GM11168 (cell line): Measurements from ENCODE around the gene LRRC45.

ENCODE experiments used
- in situ Hi-C: fragments of 300-500 bp; cut with MboI; formaldehyde crosslinking; loops from one replicate; pipeline ENCODE4 v1.12.0; 2022; ENCODE audit warnings: low sequenced_read_pairs; ENCODE audit not compliant: unreplicated experiment

The LRRC45 gene

GRCh38 chr17:82017612-82018151 is 5.4 kb upstream of the LRRC45 start:
- in situ Hi-C loops: no loop called here

GRCh38 chr17:82018152-82018988 is 4.7 kb upstream of the LRRC45 start:
- in situ Hi-C loops: no loop called here

GRCh38 chr17:82018989-82019689 is 4.0 kb upstream of the LRRC45 start:
- in situ Hi-C loops: no loop called here

DNA sequence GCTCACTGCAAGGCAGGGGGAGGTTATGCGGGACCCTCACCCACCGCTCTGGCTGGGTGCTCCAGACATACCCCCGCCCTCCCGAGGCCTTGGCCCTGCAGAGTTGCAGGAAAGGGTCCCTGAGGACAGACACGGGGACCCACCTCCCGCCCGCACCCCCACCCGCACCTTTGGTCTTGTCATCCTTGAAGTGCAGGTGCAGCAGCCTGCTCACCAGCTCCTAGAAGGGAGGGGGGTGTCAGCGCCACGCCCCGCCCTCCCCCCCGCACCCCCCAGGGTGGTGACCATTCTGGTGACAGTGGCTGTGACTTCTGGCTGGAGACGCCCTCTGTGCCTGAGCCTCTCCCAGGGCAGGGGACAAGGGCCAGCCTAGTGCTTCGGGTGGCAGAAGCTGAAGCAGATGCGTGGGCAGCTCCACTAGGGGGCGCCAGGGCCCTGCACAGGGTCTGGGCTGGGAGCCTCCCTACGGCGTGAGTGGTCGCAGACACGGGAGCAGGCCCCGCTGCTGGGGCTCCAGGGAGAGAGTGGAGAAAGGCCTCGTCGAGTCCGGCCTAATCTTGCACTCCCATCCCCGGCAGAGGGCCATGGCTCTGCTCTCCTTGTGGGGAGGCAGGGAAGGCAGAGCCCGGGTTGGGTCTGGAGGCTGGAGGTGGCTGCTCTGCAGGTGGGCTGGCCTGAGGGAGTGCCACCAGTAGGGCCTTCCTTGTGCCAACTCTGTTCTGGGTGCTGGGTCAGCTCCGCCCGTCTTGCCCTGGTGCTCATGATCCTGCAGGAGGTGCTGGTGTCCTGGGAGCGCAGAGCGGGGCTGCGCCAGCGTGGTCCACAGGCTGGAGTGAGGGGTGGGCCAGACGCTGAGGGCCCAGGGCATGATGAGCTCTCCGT is 3.2 kb upstream of the LRRC45 start:
- in situ Hi-C loops: no loop called here

GRCh38 chr17:82020572-82021106 is 2.5 kb upstream of the LRRC45 start:
- in situ Hi-C loops: no loop called here

- in situ Hi-C loops: no loop called here
Observed at GRCh38 chr17:82021107-82021899, 1.8 kb upstream of the LRRC45 start.

- in situ Hi-C loops: no loop called here
Observed at GRCh38 chr17:82021900-82022309, 1.2 kb upstream of the LRRC45 start.

GRCh38 chr17:82022310-82022980 is 660 bp upstream of the LRRC45 start, which contains the start of gene CENPX:
Gene CENPX, minus strand, starts transcription at chr17:82022878. Its CDS starts 17 bp downstream, at chr17:82022861.
- in situ Hi-C loops: no loop called here

- in situ Hi-C loops: no loop called here
Observed at GRCh38 chr17:82023447-82024241, 539 bp downstream of the LRRC45 start.

- in situ Hi-C loops: no loop called here
Observed at GRCh38 chr17:82024859-82025258, 1.8 kb downstream of the LRRC45 start.

- in situ Hi-C loops: no loop called here
Observed at GRCh38 chr17:82025401-82026107, 2.4 kb downstream of the LRRC45 start.

DNA sequence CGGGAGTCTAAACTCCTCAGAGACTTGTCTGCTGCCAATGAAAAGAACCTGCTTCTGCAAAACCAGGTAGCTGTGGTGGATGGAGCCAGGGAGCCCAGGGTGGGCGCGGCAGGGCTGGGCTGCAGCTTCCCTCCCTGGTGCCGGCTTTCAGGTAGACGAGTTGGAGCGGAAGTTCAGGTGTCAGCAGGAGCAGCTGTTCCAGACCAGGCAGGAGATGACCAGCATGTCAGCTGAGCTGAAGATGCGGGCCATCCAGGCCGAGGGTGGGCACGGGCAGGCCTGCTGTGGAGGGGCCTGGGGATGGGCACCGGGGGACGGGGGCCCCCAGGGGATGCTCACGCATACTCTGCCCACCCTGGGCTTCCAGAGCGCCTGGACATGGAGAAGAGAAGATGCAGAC is 5.1 kb downstream of the LRRC45 start:
- in situ Hi-C loops: no loop called here

DNA sequence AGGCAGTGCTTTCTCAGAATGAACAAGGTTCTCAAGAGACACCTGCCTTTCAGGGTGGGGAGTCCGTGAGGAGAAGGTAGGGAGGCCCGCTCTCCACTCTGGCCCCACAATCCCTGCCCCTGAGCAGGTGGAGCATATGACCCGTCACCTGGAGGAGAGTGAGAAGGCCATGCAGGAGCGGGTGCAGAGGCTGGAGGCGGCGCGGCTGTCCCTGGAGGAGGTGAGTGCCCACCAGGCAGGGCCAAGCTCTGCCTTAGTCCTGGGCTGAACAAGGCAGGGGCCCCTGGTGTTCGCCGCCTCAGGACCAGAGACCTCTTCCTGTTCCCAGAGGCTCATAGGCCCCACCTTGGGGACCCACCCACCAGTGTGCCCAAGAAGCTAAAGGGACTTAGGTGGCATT is 5.9 kb downstream of the LRRC45 start:
- in situ Hi-C loops: no loop called here

DNA sequence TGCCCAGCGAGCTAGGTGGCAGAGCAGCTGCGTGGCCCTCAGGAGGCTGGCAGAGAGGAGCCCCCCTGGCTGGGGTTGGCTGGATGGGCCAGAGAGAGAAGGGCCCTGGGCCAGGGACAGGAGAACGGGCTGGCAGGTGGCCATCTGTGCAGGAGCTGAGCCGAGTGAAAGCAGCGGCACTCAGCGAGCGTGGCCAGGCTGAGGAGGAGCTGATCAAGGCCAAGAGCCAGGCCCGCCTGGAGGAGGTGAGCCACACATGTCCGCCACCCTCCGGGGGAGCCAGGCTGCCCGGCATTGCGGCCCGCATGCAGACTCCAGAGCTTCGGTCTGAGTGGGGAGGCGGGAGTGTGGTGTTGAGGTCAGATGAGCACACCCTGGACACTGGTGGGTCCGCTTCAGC is 6.3 kb downstream of the LRRC45 start:
- in situ Hi-C loops: no loop called here

DNA sequence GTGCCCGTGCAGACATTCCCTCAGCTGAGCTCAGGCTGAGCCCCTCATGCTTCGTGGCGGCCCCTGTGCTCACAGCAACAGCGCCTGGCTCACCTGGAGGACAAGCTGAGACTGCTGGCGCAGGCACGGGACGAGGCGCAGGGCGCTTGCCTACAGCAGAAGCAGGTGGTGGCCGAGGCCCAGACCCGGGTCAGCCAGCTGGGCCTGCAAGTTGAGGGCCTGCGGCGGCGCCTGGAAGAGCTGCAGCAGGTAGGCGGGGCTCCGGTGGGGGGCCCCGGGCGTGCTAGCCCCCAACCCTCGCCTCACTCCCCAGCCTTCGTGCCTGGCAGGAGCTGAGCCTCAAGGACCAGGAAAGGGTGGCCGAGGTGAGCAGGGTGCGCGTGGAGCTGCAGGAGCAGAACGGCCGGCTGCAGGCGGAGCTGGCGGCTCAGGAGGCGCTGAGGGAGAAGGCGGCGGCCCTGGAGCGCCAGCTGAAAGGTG is 6.9 kb downstream of the LRRC45 start:
- in situ Hi-C loops: no loop called here

DNA sequence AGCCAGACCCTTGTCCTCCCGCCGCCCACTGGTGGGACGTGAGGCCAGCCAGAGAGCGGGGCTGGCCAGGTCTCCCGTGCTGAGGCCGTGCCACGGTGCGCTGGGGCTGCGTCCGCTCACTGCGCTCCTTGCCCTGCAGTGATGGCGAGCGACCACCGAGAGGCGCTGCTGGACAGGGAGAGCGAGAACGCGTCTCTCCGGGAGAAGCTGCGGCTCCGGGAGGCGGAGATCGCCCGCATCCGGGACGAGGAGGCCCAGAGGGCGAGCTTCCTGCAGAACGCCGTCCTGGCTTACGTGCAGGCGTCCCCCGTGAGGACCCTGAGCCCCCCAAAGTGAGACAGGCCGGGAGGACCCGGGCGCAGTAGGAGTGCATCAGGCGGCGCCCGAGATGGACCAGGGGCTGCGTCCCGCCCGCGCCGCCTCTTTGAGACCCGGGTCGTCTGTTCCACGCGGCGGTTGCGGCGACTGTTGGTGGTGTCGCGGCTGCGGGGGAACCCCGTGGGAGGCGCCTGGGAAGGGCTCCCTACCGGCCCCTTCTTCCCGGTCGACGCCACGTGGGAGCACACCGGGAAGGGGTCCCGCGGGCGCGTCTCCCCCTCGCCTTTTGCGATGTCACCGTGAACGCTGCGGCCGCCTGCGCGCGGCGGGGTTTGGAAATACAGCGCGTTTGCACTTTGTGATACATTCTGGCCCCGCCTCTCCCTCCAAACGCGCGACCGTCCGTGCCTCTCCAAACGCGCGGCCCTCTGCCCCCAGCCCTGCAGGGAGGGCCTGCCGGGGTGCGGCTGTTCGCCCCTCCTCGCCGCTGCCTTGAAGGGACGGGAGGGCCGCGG is 7.6 kb downstream of the LRRC45 start:
- in situ Hi-C loops: no loop called here
